ENCODE results near the gene USP31.

- TF ChIP-seq POLR2A (IDR thresholded peaks at IDR 0.05; ENCODE audit: low read depth, low read length) = no peak
- no peak for TF ChIP-seq POLR2AphosphoS5 (IDR thresholded peaks at IDR 0.05; ENCODE audit: low read depth, low read length)
- no peak for TF ChIP-seq TAF1 (IDR thresholded peaks at IDR 0.05; ENCODE audit: borderline replicate concordance, low read depth, low read length)
Measured at GRCh38 chr16:23146877-23147601, 2.2 kb downstream of the USP31 start.
